ENCODE measurements around the gene WDR6. TPM values are rescaled to one million over a fixed set of nuclear protein-coding genes. Genes with fewer than 3 reads are reported as not detected.
A peak's percentile ranks its signal among the peaks of the same experiment; 100 is the strongest.

WDR6 gene
- total and polyA plus RNA-seq, 9 of the 15 experiments (the other 6 are each of a cell fraction or from before 2014, with no cell fraction given), result 8.9 to 90.6 (median 44.7) TPM

DNA sequence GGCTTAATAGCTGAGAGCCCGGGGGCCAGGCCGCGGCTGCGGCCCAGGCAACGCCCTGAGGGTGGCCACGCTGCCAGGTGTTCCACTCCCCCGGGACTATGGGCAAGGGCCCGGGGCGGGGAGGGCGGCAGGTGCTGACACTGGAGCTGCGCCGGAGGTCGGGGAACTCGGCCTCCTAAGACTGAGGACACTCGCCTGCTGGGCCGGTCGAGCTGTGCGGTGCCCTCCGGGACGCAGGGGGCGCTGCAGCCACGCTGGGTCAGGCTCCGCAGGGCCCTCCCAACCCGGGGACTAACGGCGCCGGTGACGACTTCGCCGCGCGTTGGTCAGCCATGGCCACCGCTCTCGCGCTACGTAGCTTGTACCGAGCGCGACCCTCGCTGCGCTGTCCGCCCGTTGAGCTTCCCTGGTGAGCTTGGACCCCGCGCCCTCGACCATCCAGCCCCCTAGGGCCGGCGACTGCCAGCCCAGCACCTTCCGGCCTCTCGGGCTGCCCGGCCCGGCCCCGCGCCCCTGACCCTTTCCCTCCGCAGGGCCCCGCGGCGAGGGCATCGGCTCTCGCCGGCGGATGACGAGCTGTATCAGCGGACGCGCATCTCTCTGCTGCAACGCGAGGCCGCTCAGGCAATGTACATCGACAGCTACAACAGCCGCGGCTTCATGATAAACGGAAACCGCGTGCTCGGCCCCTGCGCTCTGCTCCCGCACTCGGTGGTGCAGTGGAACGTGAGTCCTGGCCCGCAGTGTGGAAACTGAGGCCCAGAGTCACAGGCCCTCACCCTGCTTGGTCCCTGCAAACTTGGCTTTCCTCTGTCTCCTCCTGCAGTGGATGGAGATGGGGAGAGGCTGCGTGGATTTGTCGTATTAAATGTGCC is 14.9 kb downstream of the WDR6 start, which contains the start of gene NDUFAF3 (continued):
- TF ChIP-seq MCM7 (IDR thresholded peaks at IDR 0.05), result no peak
- no peak for TF ChIP-seq PURB (CRISPR knock-in tag; IDR thresholded peaks at IDR 0.05; ENCODE audit: low read depth)
- TF ChIP-seq ZKSCAN1 (IDR thresholded peaks at IDR 0.05; ENCODE audit: low read depth, low read length), result no peak
- peak; percentile 61 for TF ChIP-seq CREB1 (IDR thresholded peaks at IDR 0.05)
- TF ChIP-seq CREB1 (CRISPR knock-in tag; IDR thresholded peaks at IDR 0.05), result peak; percentile 47; the same call in 1 of the 2 replicates
- no peak for TF ChIP-seq ARHGAP35 (IDR thresholded peaks at IDR 0.05; ENCODE audit: partially characterized antibody)
- TF ChIP-seq KDM1A (IDR thresholded peaks at IDR 0.05), result no peak
- no peak for TF ChIP-seq POLR2H (tag; IDR thresholded peaks at IDR 0.05; ENCODE audit: low read depth)
- TF ChIP-seq, protein P1, sequence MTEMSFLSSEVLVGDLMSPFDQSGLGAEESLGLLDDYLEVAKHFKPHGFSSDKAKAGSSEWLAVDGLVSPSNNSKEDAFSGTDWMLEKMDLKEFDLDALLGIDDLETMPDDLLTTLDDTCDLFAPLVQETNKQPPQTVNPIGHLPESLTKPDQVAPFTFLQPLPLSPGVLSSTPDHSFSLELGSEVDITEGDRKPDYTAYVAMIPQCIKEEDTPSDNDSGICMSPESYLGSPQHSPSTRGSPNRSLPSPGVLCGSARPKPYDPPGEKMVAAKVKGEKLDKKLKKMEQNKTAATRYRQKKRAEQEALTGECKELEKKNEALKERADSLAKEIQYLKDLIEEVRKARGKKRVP (CRISPR knock-in tag; IDR thresholded peaks at IDR 0.05), result no peak
- TF ChIP-seq CCNT2 (IDR thresholded peaks at IDR 0.05; ENCODE audit: borderline replicate concordance, extremely low read depth, insufficient read length, low read depth, low read length), result no peak
- no peak for TF ChIP-seq SIRT6 (IDR thresholded peaks at IDR 0.05; ENCODE audit: low read depth, low read length)
- 0 out of 2 replicates have a peak, but pooled peaks have one; percentile 14 for TF ChIP-seq ZNF232 (CRISPR knock-in tag; IDR thresholded peaks at IDR 0.05)
- TF ChIP-seq CBFB (CRISPR knock-in tag; IDR thresholded peaks at IDR 0.05), result no peak; the same call in 1 of the 2 replicates
- TF ChIP-seq GATA2 (CRISPR knock-in tag; IDR thresholded peaks at IDR 0.05), result no peak
- TF ChIP-seq, protein P2, sequence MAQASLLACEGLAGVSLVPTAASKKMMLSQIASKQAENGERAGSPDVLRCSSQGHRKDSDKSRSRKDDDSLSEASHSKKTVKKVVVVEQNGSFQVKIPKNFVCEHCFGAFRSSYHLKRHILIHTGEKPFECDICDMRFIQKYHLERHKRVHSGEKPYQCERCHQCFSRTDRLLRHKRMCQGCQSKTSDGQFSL (CRISPR knock-in tag; IDR thresholded peaks at IDR 0.05), result no peak; the same call in 1 of the 2 replicates
- TF ChIP-seq, protein P2 (tag; IDR thresholded peaks at IDR 0.05), result no peak
- no peak for TF ChIP-seq FOXA1 (IDR thresholded peaks at IDR 0.05; ENCODE audit: borderline replicate concordance)
- TF ChIP-seq ZNF707 (CRISPR knock-in tag; conservative IDR thresholded peaks at IDR 0.05), result no peak
- peak; percentile 84 for TF ChIP-seq SIN3B (IDR thresholded peaks at IDR 0.05; ENCODE audit: low read depth)
- TF ChIP-seq, protein P3, sequence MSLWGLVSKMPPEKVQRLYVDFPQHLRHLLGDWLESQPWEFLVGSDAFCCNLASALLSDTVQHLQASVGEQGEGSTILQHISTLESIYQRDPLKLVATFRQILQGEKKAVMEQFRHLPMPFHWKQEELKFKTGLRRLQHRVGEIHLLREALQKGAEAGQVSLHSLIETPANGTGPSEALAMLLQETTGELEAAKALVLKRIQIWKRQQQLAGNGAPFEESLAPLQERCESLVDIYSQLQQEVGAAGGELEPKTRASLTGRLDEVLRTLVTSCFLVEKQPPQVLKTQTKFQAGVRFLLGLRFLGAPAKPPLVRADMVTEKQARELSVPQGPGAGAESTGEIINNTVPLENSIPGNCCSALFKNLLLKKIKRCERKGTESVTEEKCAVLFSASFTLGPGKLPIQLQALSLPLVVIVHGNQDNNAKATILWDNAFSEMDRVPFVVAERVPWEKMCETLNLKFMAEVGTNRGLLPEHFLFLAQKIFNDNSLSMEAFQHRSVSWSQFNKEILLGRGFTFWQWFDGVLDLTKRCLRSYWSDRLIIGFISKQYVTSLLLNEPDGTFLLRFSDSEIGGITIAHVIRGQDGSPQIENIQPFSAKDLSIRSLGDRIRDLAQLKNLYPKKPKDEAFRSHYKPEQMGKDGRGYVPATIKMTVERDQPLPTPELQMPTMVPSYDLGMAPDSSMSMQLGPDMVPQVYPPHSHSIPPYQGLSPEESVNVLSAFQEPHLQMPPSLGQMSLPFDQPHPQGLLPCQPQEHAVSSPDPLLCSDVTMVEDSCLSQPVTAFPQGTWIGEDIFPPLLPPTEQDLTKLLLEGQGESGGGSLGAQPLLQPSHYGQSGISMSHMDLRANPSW (CRISPR knock-in tag; IDR thresholded peaks at IDR 0.05), result no peak
- no peak for TF ChIP-seq NR2C2 (CRISPR knock-in tag; IDR thresholded peaks at IDR 0.05)
- TF ChIP-seq NR2C2 (tag; IDR thresholded peaks at IDR 0.05), result peak; percentile 80
- no peak for TF ChIP-seq ETS2 (tag; IDR thresholded peaks at IDR 0.05; ENCODE audit: borderline replicate concordance, poor library complexity, severe bottlenecking)
- TF ChIP-seq GTF2F1 (IDR thresholded peaks at IDR 0.05; ENCODE audit: low read depth, low read length), result peak; percentile 43; the same call in 1 of the 2 replicates
- no peak for TF ChIP-seq SETDB1 (IDR thresholded peaks at IDR 0.05; ENCODE audit: low read length)
- no peak for TF ChIP-seq ZNF695 (CRISPR knock-in tag; IDR thresholded peaks at IDR 0.05)
